ENCODE data around the gene APRT. TPM values are rescaled to one million over a fixed set of nuclear protein-coding genes. Genes with fewer than 3 reads are reported as not detected.

The APRT gene
- total and polyA plus RNA-seq, 9 of the 15 experiments (the other 6 are each of a cell fraction or from before 2014, with no cell fraction given): 41.7 to 409 (median 146) TPM

GRCh38 chr16:88799569-88800276 lies 12.0 kb downstream of the APRT start:
- in situ Hi-C loops (cut with MboI): no loop called here
- peak overlapping the region; percentile 77 for H3K4me2 ChIP-seq (ENCODE audit: insufficient read depth, low read length)
- peak; percentile 64 to 93 (median 76) for DNase-seq (ENCODE audit: extremely low read depth in 1 of 4, low spot score in 3 of 4)
- TF ChIP-seq XRCC5 (IDR thresholded peaks at IDR 0.05; ENCODE audit: low read depth, low read length) (no peak; the same call in 1 of the 2 replicates), ZNF143 (CRISPR knock-in tag; IDR thresholded peaks at IDR 0.05) (no peak), POLR2AphosphoS2 (IDR thresholded peaks at IDR 0.05; ENCODE audit: low read length) (no peak), ZBTB26 (CRISPR knock-in tag; IDR thresholded peaks at IDR 0.05) (no peak), PHTF2 (CRISPR knock-in tag; IDR thresholded peaks at IDR 0.05) (no peak), NFIX (CRISPR knock-in tag; IDR thresholded peaks at IDR 0.05; ENCODE audit: low read depth) (no peak), STAT6 (CRISPR knock-in tag; IDR thresholded peaks at IDR 0.05) (no peak), TAF1 (IDR thresholded peaks at IDR 0.05; ENCODE audit: control insufficient read depth, extremely low read depth, insufficient read depth, low read length, severe bottlenecking) (peak; percentile 45), ARID1B (IDR thresholded peaks at IDR 0.05) (peak; percentile 91), KLF1 (tag; IDR thresholded peaks at IDR 0.05) (no peak)
- TF ChIP-seq, protein P1, sequence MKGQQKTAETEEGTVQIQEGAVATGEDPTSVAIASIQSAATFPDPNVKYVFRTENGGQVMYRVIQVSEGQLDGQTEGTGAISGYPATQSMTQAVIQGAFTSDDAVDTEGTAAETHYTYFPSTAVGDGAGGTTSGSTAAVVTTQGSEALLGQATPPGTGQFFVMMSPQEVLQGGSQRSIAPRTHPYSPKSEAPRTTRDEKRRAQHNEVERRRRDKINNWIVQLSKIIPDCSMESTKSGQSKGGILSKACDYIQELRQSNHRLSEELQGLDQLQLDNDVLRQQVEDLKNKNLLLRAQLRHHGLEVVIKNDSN (CRISPR knock-in tag; IDR thresholded peaks at IDR 0.05): no peak

More at GRCh38 chr16:88799569-88800276, 12.0 kb downstream of the APRT start:
- peak; percentile 92 for FAIRE-seq
- H3K27ac ChIP-seq (ENCODE audit: extremely low read depth, low read depth, low read length): peak overlapping the region; percentile 92
- intact Hi-C loops (cut with micrococcal nuclease): loop anchor here (1.0 to 10.0 kb wide), 3 partner anchors 25 to 765 kb away; partner anchors contain the start of gene RPL13
- H2AFZ ChIP-seq (ENCODE audit: low read depth, low read length): peak overlapping the region; percentile 68
- peaks cover 9% of the 10 kb centered on the region; the same call in 2 of the 3 replicates for H3K36me3 ChIP-seq (ENCODE audit: control insufficient read depth, insufficient read depth, low read length)
- no peak overlapping the region; the same call in 1 of the 2 replicates for H3K4me3 ChIP-seq
- peaks cover 44% of the 10 kb centered on the region for H3K79me2 ChIP-seq (ENCODE audit: control insufficient read depth, insufficient read depth, low read length)
- CTCF ChIA-PET (ENCODE audit: low intra/inter-chr PET ratio): no interaction called here
- no peaks in the 10 kb centered on the region; the same call in 1 of the 2 replicates for H3K9me3 ChIP-seq (replicated peaks; ENCODE audit: control insufficient read depth, insufficient read depth, low read depth, low read length)
- H4K20me1 ChIP-seq (replicated peaks; ENCODE audit: control insufficient read depth, insufficient read depth, low read length): no peaks in the 10 kb centered on the region
- BruUV-seq (replicated peaks): no TSS peak
- no peaks in the 10 kb centered on the region for H3K27me3 ChIP-seq (ENCODE audit: control insufficient read depth in 2 of 2, insufficient read depth in 2 of 2, low read length in 2 of 2)
- no peaks in the 10 kb centered on the region for H3K9me1 ChIP-seq (ENCODE audit: control insufficient read depth, insufficient read depth, low read length)
- H3K4me1 ChIP-seq (replicated peaks in 1 of 2; ENCODE audit: control insufficient read depth in 2 of 2, insufficient read depth in 2 of 2, low read length in 2 of 2): peaks cover 29 to 48% of the 10 kb centered on the region in 2 experiments
- ATAC-seq: peak; percentile 64
- 14% methylated on average over 17 of the region's 17 CpGs for WGBS (ENCODE audit: insufficient coverage, low coverage, missing lambda C conversion rate)
- POLR2A ChIA-PET: interaction anchor here (0.6 to 3.6 kb wide), 9 partner anchors 11 to 367 kb away, joined by 3 to 50 read pairs (median 10); partner anchors contain the start of genes APRT and PIEZO1
- H3K9ac ChIP-seq (ENCODE audit: insufficient read depth in 1 of 2, low read depth in 2 of 2, low read length in 2 of 2): peak overlapping the region; percentile 1 to 62; a peak in 3 of 4 replicates
